PC-9 (cell line): ENCODE measurements around the gene EIF4G3. TPM values are rescaled to one million over a fixed set of nuclear protein-coding genes. Genes with fewer than 3 reads are reported as not detected.

ENCODE experiments used
- BruUV-seq: library from RNA; stranded (reverse); fragments of 400-500 nt; replicated peaks from 2 replicates; lab custom pipeline; 2021; lab: Mats Ljungman, UMichigan
- CTCF ChIA-PET: fragments of 300-600 bp; sonication (Branson Sonifier 250); formaldehyde crosslinking; loops from one replicate; lab custom pipeline; 2022; ENCODE audit warnings: antibody characterized with exemption; lab: Charles Lee
- POLR2A ChIA-PET: fragments of 300-600 bp; sonication (Branson Sonifier 250); formaldehyde crosslinking; loops from one replicate; lab custom pipeline; 2022; ENCODE audit warnings: antibody characterized with exemption; ENCODE audit not compliant: unreplicated experiment; lab: Charles Lee
- DNase-seq, 2 experiments: peaks; one replicate each; pipeline versions ENCODE4 v3.0.0 to v3.0.0-alpha.2; 2015 to 2022; ENCODE audit warnings: mixed read lengths in 1 of 2
- H2AFZ ChIP-seq: fragments of 200-600 bp; sonication (generic); 2 replicates; pipeline ENCODE4 v1.8.1; 2017; ENCODE audit warnings: antibody characterized with exemption
- H3F3A ChIP-seq: fragments of 200-600 bp; sonication (generic); 2 replicates; pipeline ENCODE4 v1.8.1; 2017; ENCODE audit warnings: antibody characterized with exemption, mild to moderate bottlenecking, low read depth; ENCODE audit not compliant: insufficient read depth
- H3K27ac ChIP-seq: fragments of 200-600 bp; sonication (generic); 2 replicates; pipeline ENCODE4 v1.6.1; 2016; ENCODE audit warnings: mixed run types
- H3K27me3 ChIP-seq: fragments of 200-600 bp; sonication (generic); 2 replicates; pipeline ENCODE4 v1.6.1; 2016; ENCODE audit warnings: low read depth, mixed run types; ENCODE audit not compliant: insufficient read depth
- H3K36me3 ChIP-seq: fragments of 200-600 bp; sonication (generic); 2 replicates; pipeline ENCODE4 v1.6.1; 2016; ENCODE audit warnings: low read depth, mixed run types
- H3K4me1 ChIP-seq: fragments of 200-600 bp; sonication (generic); replicated peaks from 2 replicates; pipeline ENCODE4 v1.6.1; 2016; ENCODE audit warnings: mixed run types; ENCODE audit not compliant: insufficient read depth
- H3K4me2 ChIP-seq: fragments of 200-600 bp; sonication (generic); 2 replicates; pipeline ENCODE4 v1.6.1; 2017; ENCODE audit warnings: mixed run types
- H3K4me3 ChIP-seq: fragments of 200-600 bp; sonication (generic); 2 replicates; pipeline ENCODE4 v1.6.1; 2016; ENCODE audit warnings: mixed run types
- H3K79me2 ChIP-seq: fragments of 200-600 bp; sonication (generic); 2 replicates; pipeline ENCODE4 v1.6.1; 2017; ENCODE audit warnings: low read depth, mixed run types
- H3K9me2 ChIP-seq: fragments of 200-600 bp; sonication (generic); 2 replicates; pipeline ENCODE4 v1.8.1; 2017; ENCODE audit warnings: mild to moderate bottlenecking; ENCODE audit not compliant: insufficient read depth
- H3K9me3 ChIP-seq: fragments of 200-600 bp; sonication (generic); 2 replicates; pipeline ENCODE4 v1.8.1; 2016; ENCODE audit warnings: low read depth; ENCODE audit not compliant: insufficient read depth
- H4K20me1 ChIP-seq: fragments of 200-600 bp; sonication (generic); 2 replicates; pipeline ENCODE4 v1.8.1; 2017; ENCODE audit not compliant: insufficient read depth
- EZH2 ChIP-seq: fragments of 200-600 bp; sonication (generic); IDR thresholded peaks from 2 replicates; pipeline ENCODE4 v1.8.0; 2017; ENCODE audit warnings: antibody characterized with exemption, low read depth
- intact Hi-C: fragments of 100-400 bp; cut with micrococcal nuclease; formaldehyde crosslinking; loops from one replicate; pipeline ENCODE4 v1.10.0; 2022; ENCODE audit not compliant: unreplicated experiment
- total RNA-seq: library from RNA; stranded (reverse); gene quantifications from 2 replicates; pipeline ENCODE4 v1.2.3, GENCODE V29; 2021
- TF ChIP-seq, protein P1 (sequence below): fragments of 200-600 bp; sonication (generic); conservative IDR thresholded peaks from 2 replicates; pipeline ENCODE4 v1.6.1; 2017; ENCODE audit warnings: mixed run types, antibody characterized with exemption, mild to moderate bottlenecking, moderate library complexity

EIF4G3 gene
- total RNA-seq, 1 experiment from 2014 or later, result 63.2 TPM

DNA sequence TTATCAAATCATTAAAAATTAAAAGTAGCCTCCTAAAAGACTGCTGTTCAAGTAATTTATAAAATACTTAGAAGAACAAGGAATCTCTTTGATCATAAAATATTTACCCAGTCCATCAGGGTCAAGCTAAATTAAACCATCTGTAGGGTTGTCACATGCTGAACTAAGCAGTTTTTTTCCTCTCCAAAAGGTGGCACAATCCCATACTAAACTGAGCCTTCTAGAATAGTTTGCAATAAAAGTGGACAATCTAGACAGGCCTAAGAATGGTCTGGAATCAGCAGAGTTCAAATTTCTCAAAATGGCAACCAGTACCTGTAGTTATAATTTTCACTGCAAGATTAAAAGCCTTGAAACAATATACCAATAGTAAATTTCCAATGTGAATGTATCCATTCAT, 194.8 kb downstream of the EIF4G3 start:
- Histone ChIP-seq H3K9me3 (no peaks in the 10 kb centered on the region), H3F3A (no peaks in the 10 kb centered on the region), H3K9me2 (no peaks in the 10 kb centered on the region), H4K20me1 (peaks cover 13% of the 10 kb centered on the region), H3K27ac (no peak overlapping the region), H3K4me3 (no peak overlapping the region), H3K4me1 (no peaks in the 10 kb centered on the region), H3K79me2 (no peaks in the 10 kb centered on the region), H3K36me3 (no peaks in the 10 kb centered on the region), H2AFZ (no peak overlapping the region), H3K4me2 (no peak overlapping the region), H3K27me3 (no peaks in the 10 kb centered on the region)
- DNase-seq, result no peak
- TF ChIP-seq, protein P1, sequence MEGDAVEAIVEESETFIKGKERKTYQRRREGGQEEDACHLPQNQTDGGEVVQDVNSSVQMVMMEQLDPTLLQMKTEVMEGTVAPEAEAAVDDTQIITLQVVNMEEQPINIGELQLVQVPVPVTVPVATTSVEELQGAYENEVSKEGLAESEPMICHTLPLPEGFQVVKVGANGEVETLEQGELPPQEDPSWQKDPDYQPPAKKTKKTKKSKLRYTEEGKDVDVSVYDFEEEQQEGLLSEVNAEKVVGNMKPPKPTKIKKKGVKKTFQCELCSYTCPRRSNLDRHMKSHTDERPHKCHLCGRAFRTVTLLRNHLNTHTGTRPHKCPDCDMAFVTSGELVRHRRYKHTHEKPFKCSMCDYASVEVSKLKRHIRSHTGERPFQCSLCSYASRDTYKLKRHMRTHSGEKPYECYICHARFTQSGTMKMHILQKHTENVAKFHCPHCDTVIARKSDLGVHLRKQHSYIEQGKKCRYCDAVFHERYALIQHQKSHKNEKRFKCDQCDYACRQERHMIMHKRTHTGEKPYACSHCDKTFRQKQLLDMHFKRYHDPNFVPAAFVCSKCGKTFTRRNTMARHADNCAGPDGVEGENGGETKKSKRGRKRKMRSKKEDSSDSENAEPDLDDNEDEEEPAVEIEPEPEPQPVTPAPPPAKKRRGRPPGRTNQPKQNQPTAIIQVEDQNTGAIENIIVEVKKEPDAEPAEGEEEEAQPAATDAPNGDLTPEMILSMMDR, result no peak
- TF ChIP-seq EZH2, result no peak
- intact Hi-C loops, result loop anchor here (5.0 kb wide), 1 partner anchor 215 kb away; no protein-coding TSS in a partner anchor
- BruUV-seq, result no TSS peak
- ChIA-PET POLR2A (interaction anchor here (0.5 kb wide), 1 partner anchor 285 kb away, joined by 6 read pairs; no protein-coding TSS in a partner anchor), CTCF (no interaction called here)

DNA sequence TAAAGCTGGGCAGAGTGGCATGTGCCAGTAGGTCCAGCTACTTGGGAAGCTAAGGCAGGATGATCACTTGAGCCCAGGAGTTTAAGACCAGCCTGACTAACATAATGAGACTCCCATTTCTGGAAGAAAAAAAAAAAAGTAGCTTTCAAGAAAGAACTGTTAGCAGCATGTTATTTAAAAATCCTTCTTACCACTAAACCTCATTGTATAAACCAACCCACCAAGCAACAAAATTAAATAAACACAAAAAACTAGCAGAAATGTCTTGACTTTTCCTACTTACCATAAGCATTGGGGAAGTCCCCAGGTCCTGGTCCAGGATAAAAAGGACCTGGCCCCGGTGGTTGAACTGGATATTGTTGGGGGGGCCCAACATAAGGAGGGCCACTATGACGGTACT, 196.6 kb downstream of the EIF4G3 start:
- H3F3A ChIP-seq, result no peaks in the 10 kb centered on the region
- H3K79me2 ChIP-seq, result no peaks in the 10 kb centered on the region
- no TSS peak for BruUV-seq
- no peaks in the 10 kb centered on the region for H3K9me2 ChIP-seq
- H3K4me1 ChIP-seq, result no peaks in the 10 kb centered on the region
- intact Hi-C loops, result loop anchor here (5.0 kb wide), 1 partner anchor 217 kb away; no protein-coding TSS in a partner anchor
- ChIA-PET CTCF (interaction anchor here (0.6 kb wide), 1 partner anchor 252 kb away, joined by 3 read pairs; no protein-coding TSS in a partner anchor), POLR2A (no interaction called here)
- no peaks in the 10 kb centered on the region for H3K9me3 ChIP-seq
- no peak overlapping the region for H3K4me3 ChIP-seq
- H3K4me2 ChIP-seq, result no peak overlapping the region
- H3K27ac ChIP-seq, result no peak overlapping the region
- no peak for TF ChIP-seq EZH2
- TF ChIP-seq, protein P1, result no peak
- DNase-seq, result no peak
- H4K20me1 ChIP-seq, result peaks cover 13% of the 10 kb centered on the region; the same call in 1 of the 2 replicates
- H3K27me3 ChIP-seq, result no peaks in the 10 kb centered on the region
- no peak overlapping the region for H2AFZ ChIP-seq
- H3K36me3 ChIP-seq, result no peaks in the 10 kb centered on the region

DNA sequence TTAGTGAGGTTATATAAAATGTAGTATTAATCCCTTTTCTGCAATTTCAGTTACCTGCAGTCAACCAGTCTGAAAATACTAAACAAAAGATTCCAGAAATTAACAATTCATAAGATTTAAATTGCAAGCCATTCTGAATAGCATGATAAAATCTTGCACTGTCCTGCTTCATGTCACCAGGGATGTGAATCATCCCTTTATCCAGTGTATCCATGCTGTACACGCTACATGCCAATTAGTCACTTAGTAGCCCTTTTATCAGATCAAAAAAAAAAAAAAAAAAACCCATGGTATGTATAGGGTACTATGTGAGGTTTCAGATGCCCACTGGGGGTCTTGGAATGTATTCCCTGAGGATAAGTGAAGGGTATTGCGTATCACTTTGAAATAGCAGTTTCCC, 198.3 kb downstream of the EIF4G3 start:
- DNase-seq, result no peak
- H2AFZ ChIP-seq, result no peak overlapping the region

More for the DNA sequence above, 198.3 kb downstream of the EIF4G3 start:
- CTCF ChIA-PET, result no interaction called here
- TF ChIP-seq, protein P1, result no peak
- TF ChIP-seq EZH2, result no peak
- BruUV-seq, result no TSS peak
- Histone ChIP-seq H3K36me3 (no peaks in the 10 kb centered on the region; the same call in 1 of the 2 replicates), H3K4me1 (no peaks in the 10 kb centered on the region), H3K27ac (no peak overlapping the region), H3F3A (no peaks in the 10 kb centered on the region), H3K79me2 (no peaks in the 10 kb centered on the region), H3K27me3 (no peaks in the 10 kb centered on the region), H3K4me2 (no peak overlapping the region), H3K4me3 (no peak overlapping the region), H4K20me1 (peaks cover 13% of the 10 kb centered on the region; the same call in 1 of the 2 replicates), H3K9me2 (no peaks in the 10 kb centered on the region), H3K9me3 (no peaks in the 10 kb centered on the region)
- intact Hi-C loops, result no loop called here
- POLR2A ChIA-PET, result interaction anchor here (0.6 kb wide), 1 partner anchor 72 kb away, joined by 4 read pairs; no protein-coding TSS in a partner anchor
